ENCODE data around the gene P2RY8.

The P2RY8 gene

GRCh38 chrX:1423215-1423614, 113.8 kb downstream of the P2RY8 start:
- no peak for DNase-seq (ENCODE audit: low read depth)
- TF ChIP-seq CTCF (IDR thresholded peaks at IDR 0.05; ENCODE audit: insufficient read depth, low read depth, low read length, missing control alignments): no peak
- H3K4me3 ChIP-seq (ENCODE audit: low read length): no peak overlapping the region

GRCh38 chrX:1422135-1422465, 114.9 kb downstream of the P2RY8 start:
- H3K4me3 ChIP-seq (ENCODE audit: low read length): no peak overlapping the region
- TF ChIP-seq CTCF (IDR thresholded peaks at IDR 0.05; ENCODE audit: insufficient read depth, low read depth, low read length, missing control alignments): no peak
- no peak for DNase-seq (ENCODE audit: low read depth)

- no peak overlapping the region for H3K4me3 ChIP-seq (ENCODE audit: low read length)
- DNase-seq (ENCODE audit: low read depth): no peak
- no peak for TF ChIP-seq CTCF (IDR thresholded peaks at IDR 0.05; ENCODE audit: insufficient read depth, low read depth, low read length, missing control alignments)
Measured at GRCh38 chrX:1421433-1422134, 115.4 kb downstream of the P2RY8 start.

- DNase-seq (ENCODE audit: low read depth): no peak
- H3K4me3 ChIP-seq (ENCODE audit: low read length): no peak overlapping the region
- no peak for TF ChIP-seq CTCF (IDR thresholded peaks at IDR 0.05; ENCODE audit: insufficient read depth, low read depth, low read length, missing control alignments)
Measured at GRCh38 chrX:1420371-1420770, 116.6 kb downstream of the P2RY8 start.

- no peak for TF ChIP-seq CTCF (IDR thresholded peaks at IDR 0.05; ENCODE audit: insufficient read depth, low read depth, low read length, missing control alignments)
- no peak for DNase-seq (ENCODE audit: low read depth)
- no peak overlapping the region for H3K4me3 ChIP-seq (ENCODE audit: low read length)
Measured at GRCh38 chrX:1419545-1420355, 117.2 kb downstream of the P2RY8 start.

GRCh38 chrX:1418901-1419544, 118.0 kb downstream of the P2RY8 start:
- no peak for TF ChIP-seq CTCF (IDR thresholded peaks at IDR 0.05; ENCODE audit: insufficient read depth, low read depth, low read length, missing control alignments)
- no peak overlapping the region for H3K4me3 ChIP-seq (ENCODE audit: low read length)
- DNase-seq (ENCODE audit: low read depth): no peak
